HL-60/S4 (cell line): ENCODE measurements around the gene LYRM2.
"Not testable (repeated sequence)": the region's sequence is repeated elsewhere in the genome, so short reads cannot be mapped to it uniquely, and the experiment has no call there.

Source experiments
- in situ Hi-C: fragments of 300-500 bp; cut with MboI; formaldehyde crosslinking; loops from 2 replicates; pipeline ENCODE4 v1.14.3; 2022; ENCODE audit warnings: low sequenced_read_pairs

The LYRM2 gene

GRCh38 chr6:89649682-89650081, 11.1 kb upstream of the LYRM2 start:
- in situ Hi-C loops = no loop called here

DNA sequence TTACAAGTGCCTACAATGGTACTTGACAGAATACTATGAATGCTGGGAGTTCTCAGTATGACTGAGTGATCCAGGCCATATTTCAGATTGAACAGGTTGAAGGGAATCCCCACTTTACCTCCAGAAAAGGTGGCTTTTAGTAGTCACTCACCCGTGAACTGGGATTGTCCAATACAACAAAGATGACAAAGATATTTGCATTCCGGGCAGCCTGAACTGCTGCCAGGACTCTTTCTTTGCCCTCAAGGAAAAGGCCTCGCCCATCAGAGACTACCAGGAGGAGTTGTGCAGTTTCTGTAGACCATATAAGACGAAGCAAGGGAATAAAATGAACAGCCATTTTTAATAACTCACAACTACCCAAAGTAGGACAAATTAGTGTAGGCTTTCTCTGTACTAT, 6.3 kb upstream of the LYRM2 start:
- in situ Hi-C loops = no loop called here

GRCh38 chr6:89643406-89643805, 4.9 kb upstream of the LYRM2 start:
- in situ Hi-C loops = no loop called here

- in situ Hi-C loops = no loop called here
Measured at GRCh38 chr6:89642956-89643355, 4.4 kb upstream of the LYRM2 start.

GRCh38 chr6:89641581-89641980, 3.0 kb upstream of the LYRM2 start:
- in situ Hi-C loops = not testable (repeated sequence)

GRCh38 chr6:89640804-89641203, 2.3 kb upstream of the LYRM2 start:
- in situ Hi-C loops = no loop called here

GRCh38 chr6:89637960-89638319, 607 bp downstream of the LYRM2 start:
- in situ Hi-C loops = no loop called here

- in situ Hi-C loops = not testable (repeated sequence)
Measured at GRCh38 chr6:89636412-89636811, 2.1 kb downstream of the LYRM2 start.

DNA sequence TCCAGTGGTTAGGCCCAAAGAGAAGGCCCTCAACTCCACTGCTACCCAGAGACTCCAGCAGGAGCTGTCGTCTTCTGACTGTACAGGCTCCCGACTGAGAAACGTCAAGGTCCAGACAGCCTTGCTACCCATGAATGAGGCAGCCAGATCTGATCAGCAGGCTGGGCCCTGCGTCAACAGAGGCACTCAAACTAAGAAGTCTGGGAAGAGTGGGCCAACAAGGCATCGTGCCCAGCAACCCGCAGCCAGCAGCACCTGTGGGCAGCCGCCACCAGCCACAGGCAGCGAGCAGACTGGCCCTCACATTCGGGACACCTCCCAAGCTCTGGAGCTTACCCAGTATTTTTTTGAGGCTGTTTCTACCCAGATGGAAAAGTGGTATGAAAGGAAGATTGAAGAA, 8.1 kb downstream of the LYRM2 start:
- in situ Hi-C loops = no loop called here

DNA sequence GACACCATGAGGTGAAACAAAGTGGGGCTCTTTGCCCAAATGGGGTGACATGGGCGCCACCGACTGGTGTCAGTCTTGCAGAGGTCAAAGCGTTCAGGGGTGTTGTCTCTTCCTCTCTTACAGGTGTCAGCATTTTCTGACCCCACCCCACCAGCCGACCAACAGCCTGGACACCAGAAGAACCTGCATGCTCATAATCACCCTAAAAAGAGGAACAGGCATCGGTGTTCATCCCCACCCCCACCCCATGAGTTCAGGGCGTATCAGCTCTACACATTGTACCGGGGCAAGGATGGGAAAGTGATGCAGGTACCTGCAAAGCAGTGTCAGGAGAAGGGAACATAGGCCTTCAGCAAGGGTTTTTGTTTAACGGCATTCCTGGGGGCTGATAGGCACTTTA, 14.8 kb downstream of the LYRM2 start:
- in situ Hi-C loops = loop anchor here (25.0 kb wide), 1 partner anchor 636 kb away; no protein-coding TSS in a partner anchor

GRCh38 chr6:89619567-89619966, 19.0 kb downstream of the LYRM2 start:
- in situ Hi-C loops = loop anchor here (10.0 to 25.0 kb wide), 2 partner anchors 245 to 632 kb away; no protein-coding TSS in a partner anchor

DNA sequence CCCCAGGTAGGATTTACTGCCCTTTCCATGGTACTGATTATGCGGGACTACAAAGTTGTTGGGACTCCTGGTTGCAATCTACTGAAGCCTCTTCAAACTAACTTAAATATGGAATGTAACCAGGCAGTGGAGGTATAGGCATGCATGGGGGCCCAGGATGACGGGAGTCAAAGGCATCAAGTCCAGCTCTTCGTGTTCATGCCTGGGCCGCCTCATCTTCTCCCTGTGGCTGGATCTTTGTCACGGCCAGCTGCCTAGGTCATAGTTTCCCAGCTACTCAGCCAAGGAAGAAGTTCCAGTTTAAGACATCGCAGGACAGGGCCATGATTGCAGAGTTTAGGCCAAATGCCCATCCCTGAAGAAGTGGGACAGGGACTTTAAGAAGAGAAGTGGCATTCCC, 20.5 kb downstream of the LYRM2 start:
- in situ Hi-C loops = loop anchor here (10.0 to 25.0 kb wide), 2 partner anchors 243 to 631 kb away; no protein-coding TSS in a partner anchor

- in situ Hi-C loops = loop anchor here (10.0 to 25.0 kb wide), 2 partner anchors 242 to 629 kb away; no protein-coding TSS in a partner anchor
Measured at GRCh38 chr6:89616531-89616930, 22.0 kb downstream of the LYRM2 start.

GRCh38 chr6:89615882-89616281, 22.7 kb downstream of the LYRM2 start:
- in situ Hi-C loops = loop anchor here (10.0 to 25.0 kb wide), 2 partner anchors 241 to 629 kb away; no protein-coding TSS in a partner anchor

GRCh38 chr6:89613790-89614189, 24.8 kb downstream of the LYRM2 start:
- in situ Hi-C loops = loop anchor here (10.0 to 25.0 kb wide), 2 partner anchors 239 to 626 kb away; no protein-coding TSS in a partner anchor

GRCh38 chr6:89612121-89612520, 26.4 kb downstream of the LYRM2 start:
- in situ Hi-C loops = loop anchor here (10.0 to 25.0 kb wide), 2 partner anchors 237 to 625 kb away; no protein-coding TSS in a partner anchor

- in situ Hi-C loops = loop anchor here (10.0 to 25.0 kb wide), 2 partner anchors 237 to 624 kb away; no protein-coding TSS in a partner anchor
Measured at GRCh38 chr6:89611666-89612065, 26.9 kb downstream of the LYRM2 start.

- in situ Hi-C loops = loop anchor here (10.0 to 25.0 kb wide), 2 partner anchors 235 to 623 kb away; no protein-coding TSS in a partner anchor
Measured at GRCh38 chr6:89610149-89610642, 28.4 kb downstream of the LYRM2 start.

- in situ Hi-C loops = loop anchor here (25.0 kb wide), 1 partner anchor 619 kb away; no protein-coding TSS in a partner anchor
Measured at GRCh38 chr6:89605861-89606260, 32.7 kb downstream of the LYRM2 start.

GRCh38 chr6:89604653-89605052, 33.9 kb downstream of the LYRM2 start:
- in situ Hi-C loops = loop anchor here (25.0 kb wide), 1 partner anchor 617 kb away; no protein-coding TSS in a partner anchor

DNA sequence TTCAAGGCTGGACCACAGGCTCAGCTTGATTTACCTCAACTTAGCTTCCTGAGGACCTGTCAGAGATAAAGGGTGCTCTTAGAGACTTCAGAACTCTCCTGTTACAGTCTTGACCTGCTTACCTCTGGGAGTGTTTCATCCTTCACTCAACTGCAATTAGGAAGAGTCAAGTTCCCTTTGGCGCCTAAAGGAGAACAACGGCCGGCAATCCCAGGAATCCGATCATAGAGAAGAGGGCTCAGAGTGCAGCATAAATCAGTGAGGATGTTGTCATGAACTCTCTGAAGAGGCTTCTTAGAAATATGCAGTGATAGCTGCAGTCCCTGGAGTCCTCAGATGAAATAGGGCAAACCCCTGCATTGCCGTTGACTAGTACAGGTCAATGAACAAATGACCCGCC, 36.4 kb downstream of the LYRM2 start:
- in situ Hi-C loops = loop anchor here (25.0 kb wide), 1 partner anchor 615 kb away; no protein-coding TSS in a partner anchor

GRCh38 chr6:89599727-89600126, 38.8 kb downstream of the LYRM2 start:
- in situ Hi-C loops = loop anchor here (25.0 kb wide), 1 partner anchor 612 kb away; no protein-coding TSS in a partner anchor
